ENCODE data around the gene IFT81.

DNA sequence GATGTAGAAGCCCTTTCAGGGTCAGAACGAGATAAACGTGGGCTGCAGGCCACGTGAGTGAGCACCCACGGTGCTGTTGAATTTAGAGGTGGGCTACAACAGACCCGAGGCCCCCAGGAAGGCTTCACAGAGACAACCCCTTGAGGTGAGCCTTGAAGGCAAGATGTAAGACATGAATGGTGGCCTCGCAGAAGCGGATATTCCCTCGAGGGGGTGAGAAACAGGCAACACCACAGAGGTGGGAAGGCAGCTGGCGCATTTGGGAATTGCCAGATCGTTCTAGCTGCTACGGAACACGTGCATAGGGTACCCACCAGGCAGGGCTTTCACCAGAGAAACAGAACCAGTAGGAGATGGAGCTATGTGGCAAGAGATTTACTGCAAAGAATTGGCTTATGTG lies 134.3 kb downstream of the IFT81 start:
- TF ChIP-seq CTCF (IDR thresholded peaks at IDR 0.05), result no peak
- no peak for TF ChIP-seq POLR2AphosphoS5 (IDR thresholded peaks at IDR 0.05; ENCODE audit: low read depth, low read length)

Data from Panc1 (cell line).